NCI-H1694 (cell line): ENCODE results near the gene STK32A.
A peak's percentile ranks its signal among the peaks of the same experiment; 100 is the strongest.
"Not testable (repeated sequence)": the region's sequence is repeated elsewhere in the genome, so short reads cannot be mapped to it uniquely, and the experiment has no call there.

ENCODE experiments used
- DNase-seq: peaks from one replicate; lab custom pipeline; 2025; lab: John Stamatoyannopoulos, UW

STK32A gene

GRCh38 chr5:147346006-147346561 lies 111.3 kb downstream of the STK32A start:
- no peak for DNase-seq

GRCh38 chr5:147348046-147348445 lies 113.2 kb downstream of the STK32A start:
- DNase-seq: no peak

GRCh38 chr5:147348451-147348850 lies 113.6 kb downstream of the STK32A start:
- DNase-seq: no peak

- no peak for DNase-seq
These were observed 114.4 kb downstream of the STK32A start for GRCh38 chr5:147349241-147349640.

GRCh38 chr5:147359101-147359500 lies 124.3 kb downstream of the STK32A start:
- no peak for DNase-seq

GRCh38 chr5:147359581-147359980 lies 124.8 kb downstream of the STK32A start:
- DNase-seq: no peak

GRCh38 chr5:147360816-147361215 lies 126.0 kb downstream of the STK32A start:
- DNase-seq: no peak

GRCh38 chr5:147361441-147362175 lies 126.8 kb downstream of the STK32A start:
- no peak for DNase-seq

GRCh38 chr5:147367381-147367780 lies 132.6 kb downstream of the STK32A start:
- not testable (repeated sequence) for DNase-seq

- peak; percentile 4 for DNase-seq
These were observed 135.0 kb downstream of the STK32A start for GRCh38 chr5:147369742-147370374.

GRCh38 chr5:147371290-147371689 lies 136.5 kb downstream of the STK32A start:
- DNase-seq: no peak

GRCh38 chr5:147372191-147372590 lies 137.4 kb downstream of the STK32A start:
- no peak for DNase-seq

GRCh38 chr5:147373328-147373727 lies 138.5 kb downstream of the STK32A start:
- DNase-seq: no peak

- no peak for DNase-seq
These were observed 140.3 kb downstream of the STK32A start for GRCh38 chr5:147375151-147375550.

- no peak for DNase-seq
These were observed 142.9 kb downstream of the STK32A start for GRCh38 chr5:147377682-147378081.

GRCh38 chr5:147381555-147381954 lies 146.7 kb downstream of the STK32A start:
- DNase-seq: no peak

- DNase-seq: no peak
These were observed 147.9 kb downstream of the STK32A start for GRCh38 chr5:147382776-147383175.

GRCh38 chr5:147384346-147385193 lies 149.7 kb downstream of the STK32A start:
- no peak for DNase-seq

- DNase-seq: no peak
These were observed 152.3 kb downstream of the STK32A start for GRCh38 chr5:147387109-147387508.

- DNase-seq: no peak
These were observed 153.6 kb downstream of the STK32A start for GRCh38 chr5:147388184-147389108.

GRCh38 chr5:147390654-147391225 lies 155.9 kb downstream of the STK32A start:
- no peak for DNase-seq
